Panc1 (cell line): ENCODE measurements around the gene FAF1. TPM values are rescaled to one million over a fixed set of nuclear protein-coding genes. Genes with fewer than 3 reads are reported as not detected.

Experiments
- ATAC-seq: fragments of 200-7000 bp; cut with Tn5 transposase; 2 replicates; pipeline ENCODE4 v1.9.1; 2020; ENCODE audit warnings: mild to moderate bottlenecking, moderate library complexity
- BruUV-seq: library from RNA; stranded (reverse); fragments of 400-500 nt; replicated peaks from 2 replicates; lab custom pipeline; 2021; lab: Mats Ljungman, UMichigan
- CTCF ChIA-PET: fragments of 300-600 bp; sonication (Branson Sonifier 250); formaldehyde crosslinking; loops from one replicate; lab custom pipeline; 2022; ENCODE audit warnings: antibody characterized with exemption; lab: Charles Lee
- POLR2A ChIA-PET: fragments of 300-600 bp; sonication (Branson Sonifier 250); formaldehyde crosslinking; loops from one replicate; lab custom pipeline; 2022; ENCODE audit warnings: antibody characterized with exemption; lab: Charles Lee
- DNase-seq: peaks from one replicate; pipeline ENCODE4 v3.0.0-alpha.2; 2010; ENCODE audit warnings: low read depth, low spot score
- H3K27ac ChIP-seq: 2 replicates; pipeline ENCODE4 v1.5.1; 2011; ENCODE audit warnings: mild to moderate bottlenecking, low read length, inconsistent platforms
- H3K27me3 ChIP-seq: fragments of 200-500 bp; sonication (Bioruptor generic); 2 replicates; pipeline ENCODE4 v1.6.0; 2014; ENCODE audit warnings: low read length, inconsistent platforms; ENCODE audit not compliant: control insufficient read depth, insufficient read depth
- H3K36me3 ChIP-seq: fragments of 200-500 bp; sonication (Bioruptor generic); 2 replicates; pipeline ENCODE4 v1.5.1; 2014; ENCODE audit warnings: inconsistent platforms, mild to moderate bottlenecking, low read length, moderate library complexity; ENCODE audit not compliant: control insufficient read depth, insufficient read depth
- H3K4me1 ChIP-seq: 2 replicates; pipeline ENCODE4 v1.5.1; 2011; ENCODE audit warnings: inconsistent platforms, mild to moderate bottlenecking, low read length, moderate library complexity; ENCODE audit not compliant: control insufficient read depth, insufficient read depth
- H3K4me3 ChIP-seq, 2 experiments: 2 replicates each; pipeline ENCODE4 v1.5.1; 2011 to 2012; ENCODE audit warnings: low read depth in 2 of 2, low read length in 2 of 2, mild to moderate bottlenecking in 2 of 2, inconsistent platforms in 1 of 2, moderate library complexity in 1 of 2
- H3K9me3 ChIP-seq: fragments of 200-500 bp; sonication (Bioruptor generic); 2 replicates; pipeline ENCODE4 v1.5.1; 2014; ENCODE audit warnings: low read depth, mild to moderate bottlenecking, inconsistent platforms, low read length, moderate library complexity; ENCODE audit not compliant: control insufficient read depth, insufficient read depth
- CTCF ChIP-seq: fragments of 450-650 bp; IDR thresholded peaks from 2 replicates; pipeline ENCODE4 v1.5.1; 2017; ENCODE audit warnings: mild to moderate bottlenecking
- POLR2AphosphoS5 ChIP-seq: IDR thresholded peaks from 2 replicates; pipeline ENCODE4 v1.6.1; 2012; ENCODE audit warnings: mild to moderate bottlenecking, low read depth, low read length, moderate library complexity
- REST ChIP-seq, 2 experiments: IDR thresholded peaks; 2 replicates each; pipeline ENCODE4 v1.6.1; 2011 to 2012; ENCODE audit warnings: low read depth in 2 of 2, control low read depth in 1 of 2, low read length in 1 of 2, mild to moderate bottlenecking in 1 of 2, moderate library complexity in 1 of 2; ENCODE audit not compliant: insufficient read depth in 1 of 2
- SIN3A ChIP-seq: IDR thresholded peaks from 2 replicates; pipeline ENCODE4 v1.6.1; 2012; ENCODE audit warnings: low read depth, mild to moderate bottlenecking, low read length, moderate library complexity, borderline replicate concordance; ENCODE audit not compliant: insufficient read depth
- TCF7L2 ChIP-seq: IDR thresholded peaks from 2 replicates; pipeline ENCODE4 v1.6.1; 2011; ENCODE audit warnings: mild to moderate bottlenecking, low read depth, low read length, inconsistent platforms
- in situ Hi-C: cut with HindIII; loops from 2 replicates; pipeline ENCODE4 v1.10.0; 2016; ENCODE audit warnings: low sequenced_read_pairs, low pct_unique_long_range_greater_than_20kb
- intact Hi-C: fragments of 100-400 bp; cut with micrococcal nuclease; formaldehyde crosslinking; loops from one replicate; pipeline ENCODE4 v1.10.0; 2022; ENCODE audit not compliant: unreplicated experiment
- total RNA-seq: library from RNA; stranded (reverse); gene quantifications from one replicate; pipeline ENCODE4 v1.2.1, GENCODE V29; 2021; ENCODE audit not compliant: unreplicated experiment

Gene FAF1
- total RNA-seq, 1 experiment from 2014 or later: 101 TPM

- no TSS peak for BruUV-seq
- in situ Hi-C loops: no loop called here
Measured at GRCh38 chr1:50393522-50394120, 566.4 kb downstream of the FAF1 start.

More at GRCh38 chr1:50393522-50394120, 566.4 kb downstream of the FAF1 start:
- Histone ChIP-seq H3K9me3 (no peaks in the 10 kb centered on the region), H3K27ac (no peak overlapping the region), H3K4me3 (no peak overlapping the region), H3K36me3 (no peaks in the 10 kb centered on the region), H3K27me3 (no peaks in the 10 kb centered on the region), H3K4me1 (no peaks in the 10 kb centered on the region)
- CTCF ChIA-PET: no interaction called here
- DNase-seq (no peak), ATAC-seq (no peak)
- POLR2A ChIA-PET: no interaction called here
- intact Hi-C loops: no loop called here
- TF ChIP-seq REST (IDR thresholded peaks at IDR 0.05; ENCODE audit: insufficient read depth in 1 of 2, low read depth in 2 of 2, low read length in 1 of 2) (no peak), POLR2AphosphoS5 (no peak), CTCF (no peak), TCF7L2 (no peak), SIN3A (no peak)

Other genes starting within 250 kb of the FAF1 start
- gene CDKN2C, start 10.0 kb upstream of the FAF1 start, total RNA-seq: 50.4 TPM
- gene C1orf185, start 142.0 kb upstream of the FAF1 start, total RNA-seq: not detected